ENCODE results near the gene IL4R.

GRCh38 chr16:27316038-27316680 lies 2.4 kb downstream of the IL4R start:
- TF ChIP-seq CTCF (IDR thresholded peaks at IDR 0.05) (no peak), POLR2A (IDR thresholded peaks at IDR 0.05) (no peak)
